GM23248 (cell line): ENCODE measurements around the gene CCDC89. TPM values are rescaled to one million over a fixed set of nuclear protein-coding genes. Genes with fewer than 3 reads are reported as not detected.

Experiments used
- DNase-seq: peaks from one replicate; pipeline ENCODE4 v3.0.0-alpha.2; 2015
- H2AFZ ChIP-seq: fragments of 200-600 bp; sonication (generic); 2 replicates; pipeline ENCODE4 v1.6.1; 2016; ENCODE audit warnings: antibody characterized with exemption
- H3F3A ChIP-seq: fragments of 200-600 bp; sonication (generic); 2 replicates; pipeline ENCODE4 v1.6.1; 2016; ENCODE audit warnings: mild to moderate bottlenecking, antibody characterized with exemption, mixed run types; ENCODE audit not compliant: insufficient read depth
- H3K27ac ChIP-seq: fragments of 200-600 bp; sonication (generic); 2 replicates; pipeline ENCODE4 v1.5.1; 2016; ENCODE audit warnings: mild to moderate bottlenecking
- H3K27me3 ChIP-seq: fragments of 200-600 bp; sonication (generic); replicated peaks from 2 replicates; pipeline ENCODE4 v1.6.1; 2016; ENCODE audit warnings: mild to moderate bottlenecking; ENCODE audit not compliant: insufficient read depth
- H3K36me3 ChIP-seq: fragments of 200-600 bp; sonication (generic); 2 replicates; pipeline ENCODE4 v1.6.1; 2016; ENCODE audit warnings: low read depth, mild to moderate bottlenecking
- H3K4me1 ChIP-seq: fragments of 200-600 bp; sonication (generic); 2 replicates; pipeline ENCODE4 v1.6.1; 2016; ENCODE audit warnings: mild to moderate bottlenecking; ENCODE audit not compliant: insufficient read depth
- H3K4me2 ChIP-seq: fragments of 200-600 bp; sonication (generic); one replicate; pipeline ENCODE4 v1.6.1; 2016; ENCODE audit warnings: mild to moderate bottlenecking; ENCODE audit not compliant: unreplicated experiment
- H3K4me3 ChIP-seq: fragments of 200-600 bp; sonication (generic); 2 replicates; pipeline ENCODE4 v1.5.1; 2016; ENCODE audit warnings: mild to moderate bottlenecking
- H3K79me2 ChIP-seq: fragments of 200-600 bp; sonication (generic); 2 replicates; pipeline ENCODE4 v1.6.1; 2016; ENCODE audit warnings: mild to moderate bottlenecking; ENCODE audit not compliant: insufficient read depth
- H3K9ac ChIP-seq: fragments of 200-600 bp; sonication (generic); 2 replicates; pipeline ENCODE4 v1.6.1; 2016; ENCODE audit warnings: mild to moderate bottlenecking
- H3K9me2 ChIP-seq: fragments of 200-600 bp; sonication (generic); 2 replicates; pipeline ENCODE4 v1.6.1; 2016; ENCODE audit warnings: mixed run types, mild to moderate bottlenecking, moderate library complexity; ENCODE audit not compliant: insufficient read depth
- H3K9me3 ChIP-seq: fragments of 200-600 bp; sonication (generic); one replicate; pipeline ENCODE4 v1.6.1; 2017; ENCODE audit warnings: low read depth
- H4K20me1 ChIP-seq: fragments of 200-600 bp; sonication (generic); 2 replicates; pipeline ENCODE4 v1.6.0; 2016; ENCODE audit not compliant: insufficient read depth
- EZH2 ChIP-seq: fragments of 200-600 bp; sonication (generic); IDR thresholded peaks from 2 replicates; pipeline ENCODE4 v1.6.1; 2018; ENCODE audit warnings: antibody characterized with exemption, mild to moderate bottlenecking; ENCODE audit not compliant: insufficient read depth, poor library complexity, severe bottlenecking
- EZH2phosphoT487 ChIP-seq: fragments of 200-600 bp; sonication (generic); IDR thresholded peaks from 2 replicates; pipeline ENCODE4 v1.6.1; 2018; ENCODE audit warnings: antibody characterized with exemption, moderate library complexity, mild to moderate bottlenecking, low read depth; ENCODE audit not compliant: insufficient read depth
- WGBS, 2 experiments: methylation state at CpG; one replicate each; pipeline ENCODE4 v1.1.6; 2015 to 2017; ENCODE audit warnings: low lambda C conversion rate in 2 of 2, low coverage in 1 of 2; ENCODE audit errors: missing lambda C conversion rate in 2 of 2; 5-methylcytosine and 5-hydroxymethylcytosine counted together
- in situ Hi-C: fragments of 300-500 bp; cut with MboI; formaldehyde crosslinking; loops from 2 replicates; pipeline ENCODE4 v1.15.0; 2020
- polyA plus RNA-seq: library from polyadenylated mRNA; unstranded; fragments of >200 nt; fragmentation: Nextera tagmentation; extraction: Ambion mirVana; gene quantifications from 2 replicates; pipeline ENCODE4 v1.2.1, GENCODE V29; 2016
- total RNA-seq: library from RNA; depleted of rRNA; stranded (reverse); fragments of >200 nt; shearing (Covaris generic); gene quantifications from 2 replicates; pipeline ENCODE4 v1.2.3, GENCODE V29; 2014

Gene CCDC89
- total and polyA plus RNA-seq, 2 experiments from 2014 or later, result 2.8 to 4.6 TPM

- peaks cover 31% of the 10 kb centered on the region for H3K79me2 ChIP-seq
- in situ Hi-C loops, result no loop called here
- no peak overlapping the region for H3K9ac ChIP-seq
- 0 out of 2 replicates have a peak, but pooled peaks cover 7% of the 10 kb centered on the region for H4K20me1 ChIP-seq
- H3K4me1 ChIP-seq, result 0 out of 2 replicates have a peak, but pooled peaks cover 3% of the 10 kb centered on the region
- no peak overlapping the region for H3K4me3 ChIP-seq
- H3K4me2 ChIP-seq, result no peak overlapping the region
- TF ChIP-seq EZH2, result no peak
- TF ChIP-seq EZH2phosphoT487, result no peak
- H3K9me3 ChIP-seq, result no peaks in the 10 kb centered on the region
- 0 out of 2 replicates have a peak, but pooled peaks cover under 1% of the 10 kb centered on the region for H3K36me3 ChIP-seq
- no peak for DNase-seq
- H2AFZ ChIP-seq, result 0 out of 2 replicates have a peak overlapping the region, but pooled peaks have one; percentile 89
- WGBS, 2 experiments, result 80 to 84% methylated on average over 3 of the region's 3 CpGs
- H3K9me2 ChIP-seq, result no peaks in the 10 kb centered on the region
- no peaks in the 10 kb centered on the region for H3K27me3 ChIP-seq
- H3K27ac ChIP-seq, result no peak overlapping the region
- H3F3A ChIP-seq, result no peaks in the 10 kb centered on the region
Measured at GRCh38 chr11:85666687-85667086, 19.3 kb downstream of the CCDC89 start.

- Histone ChIP-seq H3K4me3 (peak overlapping the region; percentile 87; the same call in 1 of the 2 replicates), H3K9me2 (no peaks in the 10 kb centered on the region), H3K4me1 (peaks cover 12% of the 10 kb centered on the region), H3K79me2 (peaks cover 41% of the 10 kb centered on the region), H3F3A (0 out of 2 replicates have a peak, but pooled peaks cover 1% of the 10 kb centered on the region), H3K9me3 (no peaks in the 10 kb centered on the region), H3K27ac (peak overlapping the region; percentile 99), H3K36me3 (peaks cover 10% of the 10 kb centered on the region; the same call in 1 of the 2 replicates), H3K27me3 (no peaks in the 10 kb centered on the region), H3K4me2 (peak overlapping the region; percentile 76), H4K20me1 (peaks cover 16% of the 10 kb centered on the region; the same call in 1 of the 2 replicates), H2AFZ (peak overlapping the region; percentile 89), H3K9ac (peak overlapping the region; percentile 99; the same call in 1 of the 2 replicates)
- in situ Hi-C loops, result no loop called here
- DNase-seq, result no peak
- TF ChIP-seq EZH2phosphoT487, result no peak
- no peak for TF ChIP-seq EZH2
- WGBS, 2 experiments, result 91 to 99% methylated on average over 5 of the region's 5 CpGs
Measured at GRCh38 chr11:85665733-85666132, 20.3 kb downstream of the CCDC89 start.

DNA sequence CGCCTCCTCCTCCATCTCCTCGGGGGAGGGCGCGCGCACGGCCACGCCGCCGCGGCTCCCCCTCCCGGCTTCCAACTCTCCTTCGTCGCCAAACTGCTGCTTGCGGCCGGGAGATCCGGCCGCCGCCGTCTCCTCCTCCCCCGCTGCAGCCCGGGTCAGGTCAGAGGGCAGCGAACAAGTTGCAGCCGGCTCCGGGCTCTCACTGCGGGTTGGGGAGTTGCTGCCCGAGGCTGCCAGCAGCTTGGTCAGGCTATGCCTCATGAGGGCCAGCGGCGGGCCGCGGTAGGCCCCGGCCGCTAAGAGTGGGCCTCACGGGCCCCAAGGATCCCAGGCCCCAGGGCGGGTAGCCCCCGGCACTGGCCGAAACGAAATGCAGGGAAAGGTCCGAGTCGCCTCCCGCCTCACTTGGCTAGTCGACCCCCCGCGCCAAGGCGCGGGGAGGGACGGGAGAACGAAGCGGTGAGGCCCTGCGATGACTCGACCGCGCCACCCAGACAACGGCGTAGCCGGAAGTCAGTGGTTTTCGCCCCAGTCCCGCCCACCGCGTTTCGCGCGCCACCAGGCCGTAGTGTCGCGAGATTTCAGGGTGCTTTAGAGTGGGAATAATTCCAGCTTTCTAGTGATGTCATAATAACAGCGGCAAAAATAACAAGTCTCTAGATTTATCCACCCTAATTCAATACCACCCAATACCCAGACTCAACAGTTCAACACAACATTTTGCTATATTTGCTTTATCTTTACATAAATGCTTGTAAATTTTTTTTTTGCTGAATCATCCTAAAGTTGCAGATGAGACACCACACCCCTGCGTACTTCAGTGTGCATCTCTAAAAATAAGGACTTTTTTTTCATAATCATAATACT is 21.1 kb downstream of the CCDC89 start, which contains the start of gene CREBZF:
TSS of gene CREBZF (minus strand) at position 515 of the 867 bp plus-strand sequence. CDS start at position 261, 254 bp downstream.
- Histone ChIP-seq H3K9ac (peak within 1 kb of the TSS; percentile 99), H3K9me2 (no peaks in the 10 kb centered on the region), H2AFZ (peak within 1 kb of the TSS; percentile 89), H3K79me2 (peaks cover 50% of the 10 kb centered on the region), H3K36me3 (peaks cover 19% of the 10 kb centered on the region), H3F3A (0 out of 2 replicates have a peak, but pooled peaks cover 10% of the 10 kb centered on the region), H4K20me1 (peaks cover 16% of the 10 kb centered on the region; the same call in 1 of the 2 replicates), H3K4me1 (peaks cover 21% of the 10 kb centered on the region), H3K9me3 (no peaks in the 10 kb centered on the region), H3K4me2 (peak within 1 kb of the TSS; percentile 96), H3K27me3 (no peaks in the 10 kb centered on the region), H3K27ac (peak within 1 kb of the TSS; percentile 99), H3K4me3 (peak within 1 kb of the TSS; percentile 87)
- no peak for TF ChIP-seq EZH2phosphoT487
- no peak for TF ChIP-seq EZH2
- 0 to 1% methylated on average over 63 to 67 of the region's 67 CpGs for WGBS, 2 experiments
- in situ Hi-C loops, result no loop called here
- DNase-seq, result peak; percentile 99

- Histone ChIP-seq H4K20me1 (peaks cover 16% of the 10 kb centered on the region; the same call in 1 of the 2 replicates), H3K9me3 (no peaks in the 10 kb centered on the region), H3K27ac (peak overlapping the region; percentile 99), H3K36me3 (peaks cover 26% of the 10 kb centered on the region), H3K4me3 (peak overlapping the region; percentile 87), H2AFZ (peak overlapping the region; percentile 89), H3K4me1 (peaks cover 30% of the 10 kb centered on the region), H3K4me2 (peak overlapping the region; percentile 96), H3K27me3 (no peaks in the 10 kb centered on the region), H3K9me2 (no peaks in the 10 kb centered on the region), H3F3A (0 out of 2 replicates have a peak, but pooled peaks cover 14% of the 10 kb centered on the region), H3K9ac (peak overlapping the region; percentile 99), H3K79me2 (peaks cover 58% of the 10 kb centered on the region)
- WGBS, 2 experiments, result 1 to 2% methylated on average over 66 to 73 of the region's 73 CpGs
- no peak for TF ChIP-seq EZH2phosphoT487
- no peak for TF ChIP-seq EZH2
- DNase-seq, result peak; percentile 75
- in situ Hi-C loops, result no loop called here
Measured at GRCh38 chr11:85663753-85664614, 22.0 kb downstream of the CCDC89 start.
